K562 (cell line): ENCODE data around the gene ZC3H18. TPM values are rescaled to one million over a fixed set of nuclear protein-coding genes. Genes with fewer than 3 reads are reported as not detected.

Experiments
- ARID2 ChIP-seq: fragments of 450-650 bp; IDR thresholded peaks from 2 replicates; pipeline ENCODE4 v1.6.1; 2017; ENCODE audit warnings: antibody characterized with exemption, mild to moderate bottlenecking
- CBFA2T2 ChIP-seq: fragments of 450-650 bp; conservative IDR thresholded peaks from 2 replicates; pipeline ENCODE4 v1.6.1; 2017; ENCODE audit warnings: mild to moderate bottlenecking
- CCNT2 ChIP-seq: IDR thresholded peaks from 2 replicates; pipeline ENCODE4 v1.6.1; 2011; ENCODE audit warnings: borderline replicate concordance, low read depth, mild to moderate bottlenecking, moderate library complexity, mixed read lengths, low read length; ENCODE audit not compliant: insufficient read length; ENCODE audit errors: extremely low read depth
- HNRNPK ChIP-seq: fragments of 200-400 bp; formaldehyde crosslinking; IDR thresholded peaks from one replicate; pipeline ENCODE4 v1.6.1; 2018; ENCODE audit warnings: mild to moderate bottlenecking, low read depth, low read length; ENCODE audit not compliant: poor library complexity, severe bottlenecking
- LEF1 ChIP-seq: fragments of 450-650 bp; IDR thresholded peaks from 2 replicates; pipeline ENCODE4 v1.6.1; 2016; ENCODE audit warnings: mild to moderate bottlenecking
- MNT ChIP-seq, 2 experiments: fragments of 450-650 bp; conservative IDR thresholded peaks; 2 replicates each; pipeline ENCODE4 v1.6.1; 2017; ENCODE audit warnings: mild to moderate bottlenecking in 2 of 2, moderate library complexity in 2 of 2
- NR4A1 ChIP-seq, 2 experiments: fragments of 250-450 bp in 1 of 2; fragments of 450-650 bp in 1 of 2; sonication (Bioruptor Pico) in 1 of 2; IDR thresholded peaks; 2 replicates each; pipeline versions ENCODE4 v1.4.0 to v1.6.1; 2016 to 2020; ENCODE audit warnings: mild to moderate bottlenecking in 2 of 2, missing compliant biosample characterization in 1 of 2, missing genetic modification characterization in 1 of 2, moderate library complexity in 1 of 2
- RCOR1 ChIP-seq, 2 experiments: IDR thresholded peaks; 2 replicates each; pipeline ENCODE4 v1.6.1; 2012; ENCODE audit warnings: low read depth in 2 of 2, low read length in 2 of 2, borderline replicate concordance in 1 of 2, improper control_type of control experiment in 1 of 2
- SAFB ChIP-seq: fragments of 200-400 bp; formaldehyde crosslinking; IDR thresholded peaks from 2 replicates; pipeline ENCODE4 v1.6.1; 2017; ENCODE audit warnings: low read depth, low read length, borderline replicate concordance
- STAT5A ChIP-seq: IDR thresholded peaks from 2 replicates; pipeline ENCODE4 v1.6.1; 2012; ENCODE audit warnings: low read length, inconsistent platforms, borderline replicate concordance
- TSC22D4 ChIP-seq: fragments of 450-650 bp; IDR thresholded peaks from 2 replicates; pipeline ENCODE4 v1.6.1; 2016; ENCODE audit warnings: missing genetic modification characterization, missing biosample characterization, control low read depth
- ZEB2 ChIP-seq: fragments of 450-650 bp; IDR thresholded peaks from 2 replicates; pipeline ENCODE4 v1.6.1; 2016
- ZFP36 ChIP-seq: fragments of 150-350 bp; IDR thresholded peaks from 2 replicates; pipeline ENCODE4 v1.6.1; 2018; ENCODE audit warnings: low read length, low read depth; ENCODE audit not compliant: partially characterized antibody
- ZNF217 ChIP-seq: sonication (generic); formaldehyde crosslinking; IDR thresholded peaks from 2 replicates; pipeline ENCODE4 v1.8.0; 2022; ENCODE audit warnings: mild to moderate bottlenecking, missing genetic modification reagents
- ZNF41 ChIP-seq: fragments of 250-450 bp; sonication (Bioruptor Pico); conservative IDR thresholded peaks from 2 replicates; pipeline ENCODE4 v1.4.0; 2020; ENCODE audit warnings: mild to moderate bottlenecking
- ZNF764 ChIP-seq: fragments of 250-450 bp; sonication (Bioruptor Pico); IDR thresholded peaks from 2 replicates; pipeline ENCODE4 v1.4.0; 2020; ENCODE audit warnings: low read depth, mild to moderate bottlenecking, moderate library complexity
- ZSCAN32 ChIP-seq: fragments of 450-650 bp; formaldehyde crosslinking; IDR thresholded peaks from 2 replicates; pipeline ENCODE4 v1.4.0; 2020; ENCODE audit warnings: mild to moderate bottlenecking, moderate library complexity
- polyA plus RNA-seq, 8 experiments: library from polyadenylated mRNA; depleted of rRNA in 4 of 8; stranded (reverse) in 5 of 8; unstranded in 3 of 8; fragments of >200 nt; fragmentation: Nextera tagmentation in 2 of 8; fragmentation: Illumina TruSeq in 1 of 8; extraction: Ambion mirVana in 2 of 8; extraction: Trizol in 1 of 8; gene quantifications; 2 replicates each; pipeline versions ENCODE4 v1.2.1 to v1.2.3, GENCODE V29; 2011 to 2014; ENCODE audit warnings: inconsistent platforms in 1 of 8, missing spikeins in 1 of 8
- total RNA-seq, 7 experiments: library from RNA; depleted of rRNA in 6 of 7; stranded (reverse); fragments of >200 nt in 6 of 7; fragmentation: Illumina TruSeq in 2 of 7; extraction: Trizol in 2 of 7; gene quantifications; 2 replicates each; pipeline versions ENCODE4 v1.2.1 to v1.2.3, GENCODE V29; 2011 to 2021; ENCODE audit warnings: low replicate concordance in 1 of 7
- TF ChIP-seq, protein P1 (sequence below): fragments of 250-450 bp; sonication (Bioruptor Pico); IDR thresholded peaks from 2 replicates; pipeline ENCODE4 v1.9.0; 2021; ENCODE audit warnings: mild to moderate bottlenecking, inconsistent platforms
- TF ChIP-seq, protein P2 (sequence below): sonication (generic); formaldehyde crosslinking; IDR thresholded peaks from 2 replicates; pipeline ENCODE4 v1.8.0; 2022; ENCODE audit warnings: mild to moderate bottlenecking, missing genetic modification reagents
- TF ChIP-seq, protein P3 (sequence below), 3 experiments: IDR thresholded peaks in 2 of 3; conservative IDR thresholded peaks in 1 of 3; 2 replicates each; pipeline ENCODE4 v1.5.1; 2011 to 2012; ENCODE audit warnings: low read length in 3 of 3, mild to moderate bottlenecking in 3 of 3, control low read depth in 2 of 3, improper control_type of control experiment in 1 of 3, inconsistent platforms in 1 of 3, low read depth in 1 of 3, mixed read lengths in 1 of 3, moderate library complexity in 1 of 3; ENCODE audit not compliant: insufficient read depth in 2 of 3

Gene ZC3H18
- total and polyA plus RNA-seq, 9 of the 15 experiments (the other 6 are each of a cell fraction or from before 2014, with no cell fraction given), result 1.7 to 88.7 (median 26.9) TPM

DNA sequence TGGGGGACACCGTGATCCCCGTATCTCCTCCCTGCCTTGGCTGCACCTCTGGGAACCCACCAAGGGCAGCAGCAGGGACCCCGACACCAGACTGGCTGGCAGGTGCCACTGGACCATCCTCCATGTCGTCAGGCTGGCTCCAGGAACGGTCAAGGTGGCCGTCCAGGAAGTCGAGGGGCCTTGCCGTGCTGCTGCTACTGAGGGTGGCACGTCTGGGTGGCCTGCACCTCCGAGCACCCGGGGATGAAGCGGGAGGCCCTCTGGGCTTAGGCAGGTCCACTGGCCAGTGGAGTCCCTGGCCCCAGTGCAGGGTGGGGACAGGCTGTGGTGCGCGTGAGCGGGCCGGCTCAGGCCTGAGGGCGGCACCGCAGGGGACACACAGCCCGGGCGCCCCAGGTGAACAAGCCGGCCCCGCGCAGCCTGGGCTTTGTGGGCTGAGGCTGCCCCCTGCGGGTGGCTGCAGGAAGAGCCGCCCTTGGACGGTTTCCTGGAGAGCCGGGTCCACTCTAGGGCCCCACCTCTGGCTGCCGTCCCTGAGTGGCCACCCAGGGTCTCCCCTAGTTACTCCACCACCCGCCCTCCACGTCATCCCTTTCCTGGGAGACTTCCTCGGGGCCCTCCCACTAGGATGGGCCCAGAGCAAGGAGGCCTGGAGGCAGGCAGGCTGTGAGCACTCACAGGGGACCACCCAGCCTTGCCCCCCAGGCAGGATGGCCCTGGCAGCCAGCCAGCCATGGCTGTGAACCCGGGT is 42.8 kb upstream of the ZC3H18 start (continued):
- TF ChIP-seq MNT (conservative IDR thresholded peaks at IDR 0.05) (0 out of 4 replicates have a peak, but pooled peaks of 1 of the 2 experiments have one; percentile 19), HNRNPK (no peak), CCNT2 (peak; percentile 38), ZNF764 (CRISPR knock-in tag) (no peak), CBFA2T2 (no peak), TSC22D4 (tag) (no peak), ZEB2 (0 out of 2 replicates have a peak, but pooled peaks have one; percentile 53), ZSCAN32 (CRISPR knock-in tag) (no peak), ZNF41 (no peak), ARID2 (peak; percentile 95), ZFP36 (peak; percentile 18), RCOR1 (IDR thresholded peaks at IDR 0.05; ENCODE audit: borderline replicate concordance in 1 of 2, low read depth in 2 of 2, low read length in 2 of 2) (0 out of 4 replicates have a peak, but pooled peaks of 1 of the 2 experiments have one; percentile 14), SAFB (0 out of 2 replicates have a peak, but pooled peaks have one; percentile 20), NR4A1 (CRISPR knock-in tag; IDR thresholded peaks at IDR 0.05) (0 out of 2 replicates have a peak, but pooled peaks have one; percentile 57), NR4A1 (tag; IDR thresholded peaks at IDR 0.05) (no peak), STAT5A (no peak), ZNF217 (no peak), LEF1 (no peak)
- TF ChIP-seq, protein P1, sequence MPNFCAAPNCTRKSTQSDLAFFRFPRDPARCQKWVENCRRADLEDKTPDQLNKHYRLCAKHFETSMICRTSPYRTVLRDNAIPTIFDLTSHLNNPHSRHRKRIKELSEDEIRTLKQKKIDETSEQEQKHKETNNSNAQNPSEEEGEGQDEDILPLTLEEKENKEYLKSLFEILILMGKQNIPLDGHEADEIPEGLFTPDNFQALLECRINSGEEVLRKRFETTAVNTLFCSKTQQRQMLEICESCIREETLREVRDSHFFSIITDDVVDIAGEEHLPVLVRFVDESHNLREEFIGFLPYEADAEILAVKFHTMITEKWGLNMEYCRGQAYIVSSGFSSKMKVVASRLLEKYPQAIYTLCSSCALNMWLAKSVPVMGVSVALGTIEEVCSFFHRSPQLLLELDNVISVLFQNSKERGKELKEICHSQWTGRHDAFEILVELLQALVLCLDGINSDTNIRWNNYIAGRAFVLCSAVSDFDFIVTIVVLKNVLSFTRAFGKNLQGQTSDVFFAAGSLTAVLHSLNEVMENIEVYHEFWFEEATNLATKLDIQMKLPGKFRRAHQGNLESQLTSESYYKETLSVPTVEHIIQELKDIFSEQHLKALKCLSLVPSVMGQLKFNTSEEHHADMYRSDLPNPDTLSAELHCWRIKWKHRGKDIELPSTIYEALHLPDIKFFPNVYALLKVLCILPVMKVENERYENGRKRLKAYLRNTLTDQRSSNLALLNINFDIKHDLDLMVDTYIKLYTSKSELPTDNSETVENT, result peak; percentile 8; the same call in 1 of the 2 replicates
- TF ChIP-seq, protein P2, sequence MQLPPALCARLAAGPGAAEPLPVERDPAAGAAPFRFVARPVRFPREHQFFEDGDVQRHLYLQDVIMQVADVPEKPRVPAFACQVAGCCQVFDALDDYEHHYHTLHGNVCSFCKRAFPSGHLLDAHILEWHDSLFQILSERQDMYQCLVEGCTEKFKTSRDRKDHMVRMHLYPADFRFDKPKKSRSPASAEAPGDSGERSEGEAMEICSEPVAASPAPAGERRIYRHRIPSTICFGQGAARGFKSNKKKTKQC (CRISPR knock-in tag), result no peak
- TF ChIP-seq, protein P3, sequence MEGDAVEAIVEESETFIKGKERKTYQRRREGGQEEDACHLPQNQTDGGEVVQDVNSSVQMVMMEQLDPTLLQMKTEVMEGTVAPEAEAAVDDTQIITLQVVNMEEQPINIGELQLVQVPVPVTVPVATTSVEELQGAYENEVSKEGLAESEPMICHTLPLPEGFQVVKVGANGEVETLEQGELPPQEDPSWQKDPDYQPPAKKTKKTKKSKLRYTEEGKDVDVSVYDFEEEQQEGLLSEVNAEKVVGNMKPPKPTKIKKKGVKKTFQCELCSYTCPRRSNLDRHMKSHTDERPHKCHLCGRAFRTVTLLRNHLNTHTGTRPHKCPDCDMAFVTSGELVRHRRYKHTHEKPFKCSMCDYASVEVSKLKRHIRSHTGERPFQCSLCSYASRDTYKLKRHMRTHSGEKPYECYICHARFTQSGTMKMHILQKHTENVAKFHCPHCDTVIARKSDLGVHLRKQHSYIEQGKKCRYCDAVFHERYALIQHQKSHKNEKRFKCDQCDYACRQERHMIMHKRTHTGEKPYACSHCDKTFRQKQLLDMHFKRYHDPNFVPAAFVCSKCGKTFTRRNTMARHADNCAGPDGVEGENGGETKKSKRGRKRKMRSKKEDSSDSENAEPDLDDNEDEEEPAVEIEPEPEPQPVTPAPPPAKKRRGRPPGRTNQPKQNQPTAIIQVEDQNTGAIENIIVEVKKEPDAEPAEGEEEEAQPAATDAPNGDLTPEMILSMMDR (IDR thresholded peaks at IDR 0.05 in 2 of 3, conservative IDR thresholded peaks at IDR 0.05 in 1 of 3; ENCODE audit: insufficient read depth in 2 of 3, low read depth in 1 of 3, low read length in 3 of 3), result peak; percentile 92 to 97 (median 96)
- TF ChIP-seq, all 486 proteins: peak for 66
